ENCODE measurements around the gene PSMA6. TPM values are rescaled to one million over a fixed set of nuclear protein-coding genes. Genes with fewer than 3 reads are reported as not detected.
"Not testable (repeated sequence)": the region's sequence is repeated elsewhere in the genome, so short reads cannot be mapped to it uniquely, and the experiment has no call there.

PSMA6 gene
- total RNA-seq, 1 donor from 2014 or later = 96.6 TPM

- no peak for TF ChIP-seq CTCF (IDR thresholded peaks at IDR 0.05)
- H3K36me3 ChIP-seq = no peaks in the 10 kb centered on the region
- H3K27me3 ChIP-seq = no peaks in the 10 kb centered on the region
- H3K27ac ChIP-seq = peak overlapping the region; percentile 76 to 80
- H3K9me3 ChIP-seq = no peaks in the 10 kb centered on the region
- no peak for DNase-seq (ENCODE audit: low spot score in 2 of 2)
- intact Hi-C loops (cut with DNase I) = no loop called here
- H3K4me1 ChIP-seq = peaks cover 0 to 14% of the 10 kb centered on the region in 2 donors
- H3K4me3 ChIP-seq = no peak overlapping the region
Observed at GRCh38 chr14:35335388-35336092, 43.4 kb downstream of the PSMA6 start.

- H3K27ac ChIP-seq = peak overlapping the region; percentile 76 to 80
- H3K4me3 ChIP-seq; H3K27me3 ChIP-seq; DNase-seq (ENCODE audit: low spot score in 2 of 2); H3K9me3 ChIP-seq; H3K36me3 ChIP-seq; intact Hi-C loops (cut with DNase I): not testable (repeated sequence)
- peaks cover 2 to 20% of the 10 kb centered on the region in 2 donors for H3K4me1 ChIP-seq
Observed at GRCh38 chr14:35336171-35336493, 44.0 kb downstream of the PSMA6 start.

- H3K27ac ChIP-seq = peak overlapping the region; percentile 76 to 80
- H3K36me3 ChIP-seq = no peaks in the 10 kb centered on the region
- H3K4me1 ChIP-seq = peaks cover 5 to 23% of the 10 kb centered on the region in 2 donors
- no peak for TF ChIP-seq CTCF (IDR thresholded peaks at IDR 0.05)
- H3K4me3 ChIP-seq = no peak overlapping the region
- no peaks in the 10 kb centered on the region for H3K9me3 ChIP-seq
- peak; percentile 59 to 90 for DNase-seq (ENCODE audit: low spot score in 2 of 2)
- no peaks in the 10 kb centered on the region for H3K27me3 ChIP-seq
- intact Hi-C loops (cut with DNase I) = no loop called here
Observed at GRCh38 chr14:35336494-35337268, 44.5 kb downstream of the PSMA6 start.

GRCh38 chr14:35337269-35338255, 45.4 kb downstream of the PSMA6 start:
- no peak for DNase-seq (ENCODE audit: low spot score in 2 of 2)
- intact Hi-C loops (cut with DNase I) = no loop called here
- TF ChIP-seq CTCF (IDR thresholded peaks at IDR 0.05) = no peak
- Histone ChIP-seq H3K4me3 (no peak overlapping the region), H3K9me3 (no peaks in the 10 kb centered on the region), H3K27ac (peak overlapping the region; percentile 76 to 80), H3K4me1 (peaks cover 7 to 31% of the 10 kb centered on the region in 2 donors), H3K27me3 (no peaks in the 10 kb centered on the region), H3K36me3 (no peaks in the 10 kb centered on the region)

GRCh38 chr14:35338731-35339405, 46.7 kb downstream of the PSMA6 start:
- Histone ChIP-seq H3K36me3 (no peaks in the 10 kb centered on the region), H3K27ac (peak overlapping the region in 1 of 2 donors; percentile 80), H3K4me3 (no peak overlapping the region), H3K9me3 (no peaks in the 10 kb centered on the region), H3K4me1 (peaks cover 11 to 39% of the 10 kb centered on the region in 2 donors), H3K27me3 (no peaks in the 10 kb centered on the region)
- intact Hi-C loops (cut with DNase I) = no loop called here
- no peak for TF ChIP-seq CTCF (IDR thresholded peaks at IDR 0.05)
- no peak for DNase-seq (ENCODE audit: low spot score in 2 of 2)
